SK-N-SH (cell line): Measurements from ENCODE around the gene FOXA3.

Source experiments
- CTCF ChIP-seq: fragments of 200-600 bp; sonication (generic); IDR thresholded peaks from 2 replicates; pipeline ENCODE4 v1.6.1; 2017; ENCODE audit warnings: antibody characterized with exemption, mild to moderate bottlenecking, moderate library complexity
- RCOR1 ChIP-seq: fragments of 150-350 bp; IDR thresholded peaks from 2 replicates; pipeline ENCODE4 v1.6.1; 2017; ENCODE audit warnings: antibody characterized with exemption, low read length
- SIN3A ChIP-seq: IDR thresholded peaks from 2 replicates; pipeline ENCODE4 v1.6.1; 2012; ENCODE audit warnings: low read depth, mild to moderate bottlenecking, low read length, moderate library complexity, borderline replicate concordance
- ZBTB33 ChIP-seq: IDR thresholded peaks from 2 replicates; pipeline ENCODE4 v1.4.0; 2012; ENCODE audit warnings: low read depth, borderline replicate concordance

DNA sequence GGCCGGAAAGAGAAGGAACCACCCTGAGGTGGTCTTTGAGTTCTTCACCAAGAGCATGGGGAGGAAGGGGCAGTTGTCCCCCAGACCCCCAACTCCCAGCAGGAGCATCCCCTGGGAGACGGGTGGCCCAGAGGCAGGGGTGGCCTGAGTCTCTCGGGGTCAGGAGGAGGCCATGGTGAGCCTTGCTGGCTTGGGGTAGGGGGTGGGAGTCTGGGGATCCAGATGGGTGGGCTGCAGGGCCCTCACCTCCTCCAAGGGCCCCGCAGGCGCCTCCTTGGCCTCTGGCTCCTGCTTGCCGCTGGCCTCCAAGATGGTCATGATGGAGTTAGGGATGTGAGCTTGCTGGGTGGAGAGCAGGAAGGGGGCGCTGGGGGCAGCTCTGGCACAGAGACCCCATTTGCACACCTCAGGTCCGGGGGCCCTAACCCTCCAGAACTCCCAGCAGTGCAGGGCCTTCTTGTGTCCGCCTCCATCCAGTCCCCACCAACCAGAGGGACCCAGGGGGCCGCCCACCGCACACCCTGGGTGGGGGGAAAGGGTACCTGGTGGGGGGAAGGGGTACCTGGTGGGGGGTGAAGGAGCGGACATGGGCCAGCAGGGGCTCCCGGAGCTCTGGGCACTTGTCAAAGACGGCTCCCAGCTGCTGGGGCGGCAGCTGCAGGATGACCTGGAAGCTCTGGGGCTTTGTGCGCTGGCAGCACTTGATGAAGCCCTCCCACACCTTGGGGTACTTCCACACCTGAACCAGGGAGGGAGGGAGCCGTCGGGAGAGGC is 47.7 kb upstream of the FOXA3 start:
- no peak for TF ChIP-seq CTCF
- no peak for TF ChIP-seq RCOR1
- no peak for TF ChIP-seq SIN3A
- TF ChIP-seq ZBTB33: no peak
